NT2/D1 (cell line): ENCODE results near the gene RFX3.

Experiments used
- SUZ12 ChIP-seq: IDR thresholded peaks from 2 replicates; pipeline ENCODE4 v1.6.1; 2011; ENCODE audit not compliant: insufficient read length, insufficient read depth; ENCODE audit errors: extremely low read depth
- YY1 ChIP-seq: IDR thresholded peaks from 2 replicates; pipeline ENCODE4 v1.6.1; 2011; ENCODE audit not compliant: insufficient read length, insufficient read depth
- ZNF274 ChIP-seq: IDR thresholded peaks from 2 replicates; pipeline ENCODE4 v1.6.1; 2011; ENCODE audit warnings: mild to moderate bottlenecking, low read depth, low read length

DNA sequence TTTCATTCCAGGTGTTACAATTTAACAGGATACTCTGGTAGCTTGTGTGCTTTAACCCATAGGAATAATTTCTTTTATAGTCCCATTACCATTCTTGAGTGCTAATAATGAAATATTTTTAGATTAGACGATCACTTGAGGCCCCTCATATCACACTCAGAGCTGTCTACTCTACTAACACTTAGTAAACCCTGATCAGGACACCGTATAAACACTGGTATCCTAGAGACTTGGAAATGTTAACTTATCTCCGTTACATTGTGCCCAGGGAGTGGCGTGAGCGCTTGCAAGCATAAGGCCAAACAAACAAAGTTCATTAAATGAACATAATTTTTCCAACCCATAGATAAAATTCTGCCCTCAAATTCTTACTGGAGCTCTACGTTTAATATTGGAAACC, 42.2 kb upstream of the RFX3 start:
- TF ChIP-seq YY1 (no peak), ZNF274 (no peak), SUZ12 (no peak)
